GM18951 (cell line): ENCODE measurements around the gene MYT1.

Experiments
- POLR2A ChIP-seq: IDR thresholded peaks from 4 replicates; pipeline ENCODE4 v1.6.1; 2011; ENCODE audit warnings: mild to moderate bottlenecking; ENCODE audit not compliant: insufficient read length, insufficient read depth; ENCODE audit errors: extremely low read depth
- in situ Hi-C: fragments of 300-500 bp; cut with MboI; formaldehyde crosslinking; loops from one replicate; pipeline ENCODE4 v1.12.0; 2022; ENCODE audit warnings: low sequenced_read_pairs, mixed read lengths, inconsistent platforms; ENCODE audit not compliant: unreplicated experiment

Gene MYT1

DNA sequence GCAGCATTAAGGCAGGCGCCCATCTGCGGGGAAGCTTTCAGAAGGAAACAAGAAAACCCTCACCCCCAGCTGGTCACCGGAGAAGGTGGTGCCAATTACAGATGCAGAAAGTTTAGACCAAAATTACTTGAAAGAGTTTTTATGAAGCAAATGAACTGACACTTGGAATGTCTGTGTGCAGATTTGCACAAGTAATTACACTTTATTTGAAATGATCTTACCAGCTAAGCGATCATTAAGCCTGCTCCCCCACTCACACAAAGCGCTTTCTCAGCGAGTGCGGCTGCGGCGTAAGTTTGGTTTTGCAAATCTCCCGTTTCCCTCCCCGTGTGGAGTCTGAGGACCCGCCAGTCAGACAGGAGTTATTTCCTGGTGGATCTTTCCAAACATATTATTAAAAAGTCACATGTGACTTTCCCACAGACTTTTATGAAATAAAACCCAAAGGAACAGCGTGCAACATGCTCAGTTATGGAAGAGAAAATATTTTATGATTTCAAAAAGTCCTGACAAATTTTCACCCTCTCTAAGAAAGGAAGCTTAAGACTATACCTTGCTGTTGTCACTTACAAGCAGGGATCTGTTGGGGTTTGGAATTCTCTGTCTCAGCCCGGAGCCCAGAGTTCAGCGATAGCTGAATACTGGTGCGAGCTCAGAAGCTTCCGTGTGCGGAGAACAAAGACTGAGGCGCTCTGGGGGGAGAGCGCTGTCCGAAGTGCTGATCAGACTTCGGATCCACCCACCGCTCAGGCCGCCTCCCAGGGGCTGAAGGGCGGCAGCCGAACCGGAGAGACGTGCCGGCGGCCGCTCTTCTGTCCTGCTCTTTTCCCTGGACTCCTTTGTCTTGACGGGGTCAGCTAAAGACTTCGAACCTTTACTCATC lies 2.7 kb upstream of the MYT1 start:
- no peak for TF ChIP-seq POLR2A

DNA sequence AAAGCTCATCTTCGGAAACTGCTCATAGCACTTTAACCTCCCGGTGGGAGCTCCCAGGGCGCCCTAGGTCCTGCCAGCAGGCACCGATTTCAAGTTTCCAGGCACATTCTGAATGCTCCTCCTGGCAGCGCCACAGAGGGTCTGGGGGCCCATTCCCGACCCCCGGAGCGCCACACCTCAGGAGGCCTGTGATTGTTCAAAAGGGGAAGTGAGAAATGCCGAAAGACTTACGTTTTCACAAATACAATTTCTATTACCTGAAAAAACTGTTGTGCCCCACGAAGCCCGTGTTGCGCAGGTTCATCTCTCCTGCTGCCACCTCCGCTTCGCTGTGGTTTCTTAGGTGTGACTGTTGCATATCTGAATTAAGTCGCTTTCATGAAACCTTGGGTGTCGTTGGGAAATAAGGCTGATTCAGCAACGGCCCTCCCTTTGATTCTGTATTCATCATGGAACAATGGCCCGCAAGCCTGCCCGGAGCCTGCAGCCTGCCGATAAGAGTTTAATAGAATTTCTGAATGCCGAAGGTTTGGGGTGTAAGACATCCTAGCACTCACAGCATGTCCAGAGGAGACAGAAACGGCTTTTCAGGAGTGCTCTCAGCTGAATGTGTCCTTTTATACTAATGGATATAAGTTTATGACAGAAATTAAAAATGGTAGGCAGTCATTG lies 1.9 kb upstream of the MYT1 start:
- in situ Hi-C loops: no loop called here
- no peak for TF ChIP-seq POLR2A

More for the DNA sequence above, 2.7 kb upstream of the MYT1 start:
- in situ Hi-C loops: no loop called here

DNA sequence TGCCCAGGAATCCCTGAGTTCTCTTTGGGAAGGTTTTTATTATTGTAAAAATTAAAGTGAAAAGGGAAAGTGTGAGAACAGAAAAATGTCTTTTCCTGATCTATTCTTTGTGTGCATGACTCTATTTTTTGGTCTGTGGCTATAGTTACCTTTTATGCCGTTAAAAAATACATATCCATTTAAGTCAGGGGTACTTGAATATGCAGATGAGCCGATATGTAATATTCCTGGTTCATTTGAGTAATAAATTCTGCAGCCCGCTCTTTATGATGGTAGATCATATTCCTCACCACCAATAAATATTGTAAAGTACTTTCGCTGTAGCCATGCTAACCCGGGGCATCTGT lies 503 bp upstream of the MYT1 start:
- in situ Hi-C loops: no loop called here

DNA sequence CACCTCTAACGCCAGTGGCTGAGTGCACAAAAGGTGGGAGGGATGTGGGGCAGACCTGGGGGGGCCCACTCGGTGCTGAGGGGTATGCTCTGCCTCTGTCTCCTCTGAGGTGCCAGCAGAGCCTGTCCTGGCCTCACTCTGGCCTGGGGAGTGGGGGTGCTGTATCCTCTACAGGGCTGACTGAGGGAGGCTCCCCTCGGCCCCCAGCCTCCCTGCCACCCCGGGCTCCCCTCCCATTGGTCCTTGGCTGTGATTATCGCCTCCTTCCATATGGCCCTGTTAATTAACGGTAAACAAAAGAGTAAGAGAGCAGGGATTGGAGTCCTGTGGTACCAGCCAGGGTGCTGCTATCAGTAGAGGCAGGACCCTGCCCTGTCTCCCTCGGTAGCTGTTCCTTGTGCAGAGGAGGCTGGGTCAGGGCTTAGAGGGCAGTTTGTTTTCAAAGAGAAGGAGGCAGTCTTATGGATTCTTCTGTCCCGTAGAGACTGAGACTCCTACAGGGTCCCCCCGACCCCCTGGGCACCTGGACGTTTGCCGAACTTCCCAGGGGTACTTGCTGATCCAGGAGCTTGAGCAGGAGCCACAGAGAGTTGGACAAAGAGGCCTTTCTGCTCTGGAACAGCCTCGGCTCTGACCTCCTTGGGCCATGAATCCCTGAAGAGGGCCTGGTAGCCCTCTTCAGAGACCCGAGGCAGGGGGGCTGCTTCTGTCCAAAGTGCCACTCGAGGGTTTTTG lies 1.8 kb downstream of the MYT1 start:
- TF ChIP-seq POLR2A: no peak
- in situ Hi-C loops: no loop called here

More for the DNA sequence above, 503 bp upstream of the MYT1 start:
- TF ChIP-seq POLR2A: no peak

DNA sequence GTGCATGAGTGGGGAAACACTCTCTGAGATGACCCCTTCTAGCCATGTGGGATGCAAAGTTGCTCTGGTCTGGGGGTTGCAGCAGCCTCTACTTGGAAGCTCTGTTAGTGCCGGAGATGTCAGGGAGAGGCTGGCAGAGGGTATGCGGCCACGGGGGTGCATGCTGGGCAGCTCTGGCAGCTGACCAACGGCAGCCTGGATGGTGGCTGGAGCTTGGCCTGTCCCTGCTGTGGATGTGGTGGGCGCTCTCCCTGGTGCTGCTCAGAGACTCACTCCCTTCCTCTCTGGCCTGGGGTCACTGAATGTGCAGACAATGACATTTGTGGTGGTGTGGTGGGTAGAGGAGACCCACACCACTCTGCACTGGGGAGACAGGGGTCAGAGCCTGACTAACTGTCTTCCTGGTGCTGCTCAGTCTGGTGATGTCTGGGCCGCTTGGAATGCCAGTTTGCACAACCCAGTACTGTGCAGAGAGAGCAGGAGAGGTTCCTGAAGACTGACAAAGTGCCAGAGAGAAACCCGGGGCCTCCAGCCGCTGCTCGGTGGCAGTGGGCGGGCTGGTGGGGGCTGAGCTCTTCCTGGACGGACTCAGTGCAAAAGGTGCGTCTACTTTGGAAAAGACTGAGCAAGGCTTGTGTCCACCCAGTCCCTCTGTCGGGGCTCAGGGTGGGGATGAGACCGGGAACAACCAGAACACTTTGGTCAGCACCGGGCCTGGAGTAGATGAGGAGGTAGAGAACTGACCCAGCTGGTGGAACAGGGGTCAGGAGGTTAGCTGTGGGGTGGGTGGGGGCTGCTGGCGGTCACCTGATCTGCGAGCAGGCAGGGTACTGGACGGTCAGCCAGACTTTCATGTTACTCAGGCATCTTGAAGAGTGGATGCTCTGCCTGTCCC lies 2.7 kb downstream of the MYT1 start:
- no peak for TF ChIP-seq POLR2A
- in situ Hi-C loops: no loop called here

DNA sequence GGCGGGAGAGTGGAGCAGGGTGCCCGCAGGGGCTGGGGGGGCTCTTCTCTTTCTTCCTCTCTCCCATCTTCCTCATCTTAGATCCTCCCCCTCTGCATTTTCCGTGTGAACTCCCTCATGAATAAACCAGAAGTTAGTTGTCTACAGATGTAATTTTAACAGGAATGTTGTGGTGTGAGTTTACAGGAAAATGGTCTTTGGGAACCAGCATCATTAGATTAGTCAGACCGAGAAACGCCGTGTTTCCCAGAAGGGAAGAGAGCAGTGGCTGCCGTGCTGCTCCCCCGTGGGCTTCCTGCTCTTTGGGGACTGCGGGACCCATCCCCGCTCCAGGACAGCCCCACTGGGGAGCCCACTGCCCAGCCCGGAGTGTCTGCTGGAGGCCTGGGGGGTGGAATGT lies 3.4 kb downstream of the MYT1 start:
- no peak for TF ChIP-seq POLR2A
- in situ Hi-C loops: no loop called here

DNA sequence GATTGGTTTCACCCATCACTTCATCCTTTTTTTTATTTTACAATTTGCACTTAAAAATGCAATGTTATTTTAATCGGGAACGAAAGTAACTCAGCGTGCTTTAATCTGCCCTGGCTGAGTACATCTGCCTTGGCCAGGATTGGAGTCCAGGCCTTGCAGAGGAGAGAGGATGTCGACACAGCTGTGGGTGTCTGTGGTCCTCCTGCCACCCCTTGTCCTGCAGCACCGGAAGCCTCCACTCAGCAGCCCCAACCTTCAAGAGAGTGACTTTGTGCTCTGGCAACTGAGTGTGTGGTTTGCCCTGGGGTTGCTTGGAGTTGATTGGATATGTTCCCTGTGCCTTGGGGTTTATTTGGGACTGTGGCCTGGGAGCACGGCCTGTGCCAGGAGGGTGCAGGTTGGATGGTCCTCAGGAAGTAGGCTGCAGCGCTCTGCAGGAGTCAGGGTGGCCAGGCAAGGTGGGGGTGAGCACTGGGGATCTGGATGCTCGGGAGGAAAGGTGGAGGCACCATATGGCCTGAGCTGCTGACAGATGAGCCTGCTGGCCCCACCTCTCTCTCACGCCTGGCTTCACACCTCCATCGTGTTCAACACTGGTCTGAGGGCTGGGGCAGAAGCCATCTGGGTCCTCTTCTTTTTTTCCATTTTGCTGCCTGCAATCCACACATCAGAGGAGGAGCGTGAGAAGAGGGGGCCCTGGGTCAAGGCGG lies 4.3 kb downstream of the MYT1 start:
- in situ Hi-C loops: no loop called here
- no peak for TF ChIP-seq POLR2A

DNA sequence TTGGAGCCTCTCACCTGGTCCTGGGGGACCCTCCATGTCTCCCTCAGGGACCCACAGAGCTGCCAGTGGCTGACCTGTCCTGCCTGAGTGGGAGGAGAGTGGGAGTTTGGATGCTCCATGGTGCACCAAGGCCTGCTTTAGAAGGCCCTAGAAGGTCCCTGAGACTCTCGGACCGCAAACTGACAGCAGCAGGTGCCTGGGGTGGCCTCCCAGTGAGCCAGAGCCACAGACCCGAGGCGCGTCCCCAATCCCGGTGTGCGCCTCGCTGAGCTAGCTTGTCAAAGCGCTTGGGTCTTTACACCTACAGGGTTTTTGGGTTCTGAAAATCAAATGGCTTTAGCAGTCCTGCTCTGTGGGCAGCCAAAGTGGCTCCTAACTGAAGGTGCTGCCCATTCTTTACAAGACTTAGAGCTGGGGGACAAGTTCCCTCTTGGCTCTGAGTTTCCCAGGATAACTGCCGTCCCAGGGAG lies 4.9 kb downstream of the MYT1 start:
- in situ Hi-C loops: no loop called here
- no peak for TF ChIP-seq POLR2A

DNA sequence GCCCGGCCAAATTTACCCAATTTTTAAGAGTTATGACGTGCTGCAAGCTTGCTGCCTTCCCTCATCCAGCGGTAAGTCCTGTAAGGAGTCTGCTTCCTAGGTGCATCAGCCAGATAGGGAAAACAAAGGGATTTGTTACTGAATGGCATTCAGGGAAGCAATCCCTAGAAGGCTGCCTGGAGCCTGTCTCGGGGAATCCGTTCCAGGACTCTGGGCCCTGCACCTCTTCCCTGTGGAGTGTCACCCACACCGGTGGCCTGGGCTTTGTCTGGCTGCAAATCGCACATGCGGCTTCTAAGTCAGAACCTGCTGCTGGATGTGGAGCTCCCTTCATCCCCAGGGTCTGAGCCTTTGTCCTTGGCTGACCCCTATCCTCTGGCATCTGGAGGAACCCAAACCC lies 7.0 kb downstream of the MYT1 start:
- in situ Hi-C loops: no loop called here
- TF ChIP-seq POLR2A: no peak

DNA sequence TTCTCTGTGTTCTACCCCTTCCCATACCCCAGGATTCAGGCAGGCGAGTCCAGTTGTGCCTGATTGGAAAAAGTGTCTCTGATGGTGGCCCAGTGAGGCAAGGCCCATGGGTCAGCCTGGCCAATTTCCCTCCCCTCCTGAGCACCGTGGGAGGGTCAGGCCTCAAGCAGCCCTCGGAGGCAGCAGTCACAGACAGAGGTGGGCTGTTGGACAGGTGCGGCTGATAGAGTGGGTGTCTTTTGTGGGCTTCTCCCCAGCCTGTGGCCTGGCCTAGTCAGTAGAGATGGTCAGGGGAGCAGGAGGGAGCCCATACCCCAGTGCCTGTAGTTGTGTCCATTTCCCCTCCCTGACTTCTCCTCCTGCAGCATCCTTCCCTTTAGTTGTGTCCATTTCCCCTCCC lies 8.9 kb downstream of the MYT1 start:
- in situ Hi-C loops: no loop called here

DNA sequence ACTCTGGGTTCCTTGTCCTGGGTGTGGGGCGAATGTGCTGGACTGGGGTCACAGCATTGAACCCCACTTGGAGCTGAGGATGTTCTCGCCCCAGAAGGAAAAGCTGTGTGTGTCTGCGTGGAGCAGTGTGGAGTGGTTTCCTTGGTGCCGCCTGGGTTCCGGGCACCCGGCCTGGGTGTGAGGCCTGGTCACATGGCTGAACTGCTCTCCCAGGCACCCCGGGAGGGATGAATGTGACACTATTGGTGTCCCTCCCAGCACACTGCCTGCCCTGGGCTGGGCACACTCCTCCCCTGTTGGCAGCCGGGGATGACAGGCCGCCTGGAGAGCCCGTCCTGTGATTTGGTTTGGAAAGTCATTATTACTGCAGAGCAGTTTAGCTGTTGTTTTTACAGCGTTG lies 12.3 kb downstream of the MYT1 start:
- TF ChIP-seq POLR2A: no peak
- in situ Hi-C loops: no loop called here

More for the DNA sequence above, 8.9 kb downstream of the MYT1 start:
- no peak for TF ChIP-seq POLR2A

DNA sequence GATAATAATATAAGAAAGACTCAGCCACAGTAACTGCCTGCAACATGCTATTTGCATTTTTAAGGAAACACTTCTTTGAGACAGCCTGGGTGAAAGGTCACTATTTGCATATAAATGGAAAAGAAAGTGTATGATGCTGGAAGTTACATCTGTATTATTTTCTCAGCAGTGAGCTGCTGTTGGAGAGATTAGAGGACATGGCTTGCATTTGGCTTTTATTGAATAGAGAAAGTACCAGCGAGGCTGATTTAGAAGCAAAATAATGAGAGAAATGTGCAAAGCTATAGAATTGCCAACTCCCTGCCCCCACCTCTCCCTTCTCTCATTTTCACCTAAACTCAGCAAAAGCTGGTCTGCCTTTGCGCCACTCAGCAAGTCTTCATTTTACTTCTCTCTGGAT lies 12.7 kb downstream of the MYT1 start:
- TF ChIP-seq POLR2A: no peak
- in situ Hi-C loops: no loop called here
